GM18858 (cell line): ENCODE data around the gene LRRC31.

Experiments used
- ATAC-seq: cut with Tn5 transposase; IDR thresholded peaks from one replicate; pipeline ENCODE4 v1.9.1; 2021; ENCODE audit not compliant: unreplicated experiment

LRRC31 gene

GRCh38 chr3:169864270-169864669 lies 5.5 kb downstream of the LRRC31 start:
- ATAC-seq = no peak

- ATAC-seq = peak; percentile 49
Measured at GRCh38 chr3:169863458-169863899, 6.3 kb downstream of the LRRC31 start.

GRCh38 chr3:169861871-169862270 lies 7.9 kb downstream of the LRRC31 start:
- no peak for ATAC-seq

DNA sequence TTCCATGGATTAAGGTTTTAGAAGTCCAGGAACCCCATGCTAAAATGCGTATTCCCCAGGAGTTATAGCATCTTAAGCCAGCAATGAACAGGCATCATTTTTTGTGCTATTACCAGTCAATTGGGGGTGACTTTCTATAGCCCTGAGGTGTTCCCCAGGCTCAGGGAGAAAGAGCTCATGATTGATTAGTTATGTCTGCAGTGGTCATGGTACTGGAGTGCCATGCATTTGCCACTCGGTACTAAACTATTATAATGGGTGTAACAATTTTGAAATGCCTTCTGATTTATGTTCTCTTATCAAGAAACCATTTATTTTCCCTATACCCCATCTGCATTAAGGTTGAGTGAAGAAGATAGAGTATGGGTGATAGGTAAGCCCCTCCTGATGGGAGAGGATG lies 11.9 kb downstream of the LRRC31 start:
- no peak for ATAC-seq

GRCh38 chr3:169855514-169855913 lies 14.2 kb downstream of the LRRC31 start:
- no peak for ATAC-seq

- no peak for ATAC-seq
Measured at GRCh38 chr3:169850618-169851017, 19.1 kb downstream of the LRRC31 start.

DNA sequence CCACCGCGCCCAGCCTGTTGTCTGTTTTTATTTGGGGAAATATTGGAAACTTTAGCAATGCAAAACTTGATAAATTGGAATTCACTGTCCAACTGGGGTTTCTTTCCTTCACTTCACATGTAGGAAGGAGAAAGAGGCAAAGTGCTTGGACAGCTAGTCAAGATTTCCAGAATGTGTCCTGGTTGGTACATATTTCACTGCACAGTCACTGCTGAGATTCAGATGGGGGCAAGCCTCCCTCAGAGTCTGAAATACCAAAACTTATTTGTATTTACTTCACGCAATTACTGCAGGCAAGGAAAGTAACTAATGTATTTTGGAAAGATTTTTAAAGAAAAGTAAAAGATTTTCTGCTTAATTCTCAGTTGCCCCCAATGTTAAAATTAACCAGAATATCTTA lies 21.0 kb downstream of the LRRC31 start:
- ATAC-seq = no peak

GRCh38 chr3:169847896-169848295 lies 21.8 kb downstream of the LRRC31 start:
- ATAC-seq = no peak

GRCh38 chr3:169846458-169847193 lies 23.1 kb downstream of the LRRC31 start:
- ATAC-seq = peak; percentile 98

DNA sequence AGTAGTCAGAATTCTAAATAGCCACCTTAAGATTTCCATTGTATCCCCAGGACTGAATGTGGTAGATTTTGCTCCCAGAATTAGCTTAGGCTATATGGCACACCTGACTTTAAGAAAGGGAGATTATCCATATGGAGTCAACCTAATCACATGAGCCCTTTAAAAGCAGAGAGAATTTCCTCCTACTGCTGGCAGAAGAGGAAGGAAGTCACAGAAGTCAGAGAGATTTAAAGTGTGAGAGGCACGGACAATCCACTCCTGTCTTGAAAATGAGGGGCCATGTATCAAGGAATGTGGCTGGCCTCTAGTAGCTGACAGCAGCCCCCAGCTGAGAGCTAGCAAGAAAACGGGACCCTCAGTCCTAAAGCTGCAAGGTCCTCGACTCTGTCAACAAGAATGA lies 26.8 kb downstream of the LRRC31 start:
- no peak for ATAC-seq

DNA sequence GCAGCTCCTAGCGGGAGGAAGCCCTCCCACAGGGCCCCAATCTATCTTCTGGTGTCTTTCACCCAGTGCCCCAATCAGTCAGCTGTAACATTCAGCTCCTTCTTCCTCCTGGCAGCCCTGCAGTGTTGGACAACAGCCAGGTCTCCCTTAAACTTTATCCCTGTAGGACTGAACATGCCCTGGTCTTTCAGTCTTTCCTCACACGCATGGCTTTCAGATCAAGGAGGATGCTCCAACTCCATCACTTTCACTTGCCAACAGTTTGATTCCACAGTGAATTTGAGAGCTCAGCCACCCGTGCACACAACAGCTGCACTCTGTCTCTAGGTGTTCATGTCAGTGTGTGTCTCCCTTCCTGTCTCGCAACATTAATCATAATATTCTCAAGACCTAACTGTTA lies 28.6 kb downstream of the LRRC31 start:
- ATAC-seq = peak; percentile 79

- no peak for ATAC-seq
Measured at GRCh38 chr3:169838511-169839030, 31.2 kb downstream of the LRRC31 start.

DNA sequence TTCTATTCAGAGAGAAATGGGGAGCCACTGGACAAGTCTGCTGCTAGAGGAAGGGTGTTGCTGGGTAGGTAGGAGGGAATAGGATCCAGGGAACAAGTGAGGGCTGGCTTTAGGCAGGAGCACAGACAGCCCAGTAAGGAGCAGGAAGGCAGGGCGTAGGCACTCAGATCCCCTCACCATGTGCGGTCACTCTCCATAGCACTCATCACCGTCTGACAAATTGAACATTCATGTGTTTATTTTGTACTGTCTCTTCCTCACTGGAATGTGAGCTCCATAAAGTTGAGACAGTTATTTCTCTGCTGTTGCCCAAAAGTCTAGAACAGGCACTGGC lies 32.8 kb downstream of the LRRC31 start:
- ATAC-seq = no peak

- peak; percentile 82 for ATAC-seq
Measured at GRCh38 chr3:169836078-169836941, 33.4 kb downstream of the LRRC31 start.

DNA sequence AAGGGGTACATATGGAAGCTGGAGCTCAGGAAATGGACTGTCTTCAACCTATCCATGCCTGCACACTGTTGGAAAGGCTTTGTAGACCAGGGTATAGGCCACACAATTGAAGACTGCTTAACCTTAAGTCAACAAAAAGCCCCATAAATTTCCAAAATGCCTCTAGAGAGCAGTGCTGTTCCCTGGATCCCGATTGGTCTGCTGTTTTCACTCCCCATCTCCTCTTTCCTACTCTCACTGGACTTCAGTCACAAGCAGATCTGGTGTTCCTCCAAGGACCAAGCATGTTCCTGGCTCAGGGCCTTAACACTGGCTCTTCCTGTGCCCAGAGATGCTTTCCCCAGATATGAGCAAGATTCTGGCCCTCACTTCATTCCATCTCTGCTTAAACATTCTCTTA lies 34.2 kb downstream of the LRRC31 start:
- no peak for ATAC-seq

GRCh38 chr3:169827712-169828111 lies 42.0 kb downstream of the LRRC31 start:
- no peak for ATAC-seq

- ATAC-seq = no peak
Measured at GRCh38 chr3:169825316-169825715, 44.4 kb downstream of the LRRC31 start.

GRCh38 chr3:169822983-169823382 lies 46.8 kb downstream of the LRRC31 start:
- no peak for ATAC-seq

DNA sequence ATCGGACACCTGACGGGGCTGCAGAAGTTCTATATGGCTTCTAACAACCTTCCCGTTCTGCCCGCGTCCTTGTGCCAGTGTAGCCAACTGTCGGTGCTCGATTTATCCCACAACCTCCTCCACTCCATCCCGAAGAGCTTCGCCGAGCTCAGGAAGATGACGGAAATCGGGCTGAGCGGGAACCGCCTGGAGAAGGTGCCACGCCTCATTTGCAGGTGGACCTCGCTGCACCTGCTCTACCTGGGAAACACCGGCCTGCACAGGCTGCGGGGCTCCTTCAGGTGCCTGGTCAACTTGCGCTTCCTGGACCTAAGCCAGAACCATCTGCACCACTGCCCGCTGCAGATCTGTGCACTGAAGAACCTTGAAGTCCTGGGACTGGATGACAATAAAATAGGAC lies 47.2 kb downstream of the LRRC31 start:
- ATAC-seq = no peak

DNA sequence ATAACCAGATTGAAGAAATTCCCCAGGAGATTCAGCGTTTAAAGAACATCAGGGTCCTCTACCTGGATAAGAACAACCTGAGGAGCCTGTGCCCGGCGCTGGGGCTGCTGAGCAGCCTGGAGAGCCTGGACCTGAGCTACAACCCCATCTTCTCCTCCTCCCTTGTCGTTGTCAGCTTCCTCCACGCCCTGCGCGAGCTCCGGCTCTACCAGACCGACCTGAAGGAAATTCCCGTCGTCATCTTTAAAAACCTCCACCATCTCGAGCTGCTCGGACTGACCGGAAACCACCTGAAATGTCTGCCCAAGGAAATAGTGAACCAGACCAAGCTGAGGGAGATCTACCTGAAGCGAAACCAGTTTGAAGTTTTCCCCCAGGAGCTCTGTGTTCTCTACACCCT lies 47.6 kb downstream of the LRRC31 start:
- no peak for ATAC-seq

DNA sequence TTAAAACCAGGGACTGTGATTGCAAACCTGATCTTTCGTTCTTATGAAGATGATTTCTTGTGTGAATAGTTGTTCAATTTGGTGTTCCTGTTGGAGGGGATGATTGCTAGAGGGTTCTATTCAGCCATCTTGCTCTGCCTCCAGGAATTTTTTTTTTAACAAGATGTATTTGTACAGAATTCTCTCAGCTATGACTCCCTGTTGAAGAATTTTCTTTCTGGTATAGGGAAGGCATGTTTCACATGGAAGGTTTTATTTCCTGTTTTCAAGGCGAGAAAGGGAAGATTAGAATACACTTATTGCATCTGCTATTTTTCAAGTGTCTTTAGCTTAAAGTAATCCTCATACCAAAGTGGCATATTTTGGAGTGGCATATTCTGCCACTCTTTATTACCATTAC lies 51.4 kb downstream of the LRRC31 start:
- no peak for ATAC-seq

- no peak for ATAC-seq
Measured at GRCh38 chr3:169815590-169816150, 54.1 kb downstream of the LRRC31 start.
